Kidney glomerular epithelial cell (primary cell): ENCODE results near the gene CD7.

Experiments used
- DNase-seq: peaks from one replicate; lab custom pipeline; 2025; lab: John Stamatoyannopoulos, UW

CD7 gene

DNA sequence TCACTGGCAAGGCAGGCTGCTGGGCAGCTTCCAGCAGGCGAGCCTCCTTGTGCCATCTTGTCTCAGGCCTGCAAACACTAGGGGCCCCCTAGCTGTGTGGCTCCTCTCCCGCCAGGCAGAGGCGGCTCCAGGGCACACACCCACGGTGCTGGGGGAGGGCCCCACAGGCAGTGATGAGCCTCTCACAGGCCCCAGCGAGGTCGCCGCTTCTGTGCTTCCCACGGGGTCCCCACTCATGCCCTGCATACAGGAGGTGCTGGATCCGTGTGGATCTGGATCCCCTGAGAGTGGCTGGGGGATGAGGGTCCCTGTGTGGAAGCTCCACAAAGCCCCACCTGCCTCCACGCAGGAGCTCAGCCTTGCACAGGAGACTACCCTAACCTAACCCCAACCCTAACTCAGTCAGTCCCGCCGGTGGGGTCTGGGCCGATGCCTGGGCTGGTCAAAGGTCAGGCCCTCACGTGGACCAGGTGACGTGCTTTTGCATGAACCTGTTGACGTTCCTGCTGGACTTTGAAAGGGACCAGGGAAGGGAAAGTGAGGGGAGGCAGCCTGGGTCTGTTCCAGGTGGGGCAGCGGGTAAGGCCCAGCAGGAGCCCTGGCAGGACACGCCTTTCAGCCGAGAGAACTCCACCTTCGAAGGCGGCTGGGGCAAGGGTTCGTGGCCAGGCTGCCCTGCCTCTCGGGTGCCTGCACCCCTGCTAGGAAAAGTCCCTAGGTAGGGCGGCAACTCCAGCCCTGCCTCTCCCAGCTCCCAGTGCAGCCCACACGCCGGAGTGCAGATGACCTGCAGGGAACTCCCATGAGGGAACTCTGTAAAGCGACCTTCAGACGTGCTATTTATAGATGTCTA, 11.0 kb upstream of the CD7 start:
- no peak for DNase-seq

DNA sequence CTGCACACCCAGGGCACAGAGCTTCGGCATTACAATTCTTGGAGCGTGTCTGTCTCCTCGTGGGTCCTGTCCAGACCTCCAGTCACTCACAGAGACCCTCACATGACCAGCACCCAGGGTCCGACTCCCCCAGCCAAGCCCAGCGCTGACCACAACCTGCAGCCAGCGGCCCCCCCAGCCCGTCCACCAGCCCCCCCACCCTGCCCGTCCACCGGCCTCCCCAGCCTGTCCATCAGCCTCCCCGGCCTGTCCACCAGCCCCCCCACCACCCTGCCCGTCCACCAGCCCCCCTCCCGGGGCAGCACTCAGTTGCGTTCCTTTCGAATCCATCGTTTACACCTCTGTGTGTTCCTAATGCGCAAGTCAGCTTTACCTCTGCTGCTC, 10.3 kb upstream of the CD7 start:
- no peak for DNase-seq

DNA sequence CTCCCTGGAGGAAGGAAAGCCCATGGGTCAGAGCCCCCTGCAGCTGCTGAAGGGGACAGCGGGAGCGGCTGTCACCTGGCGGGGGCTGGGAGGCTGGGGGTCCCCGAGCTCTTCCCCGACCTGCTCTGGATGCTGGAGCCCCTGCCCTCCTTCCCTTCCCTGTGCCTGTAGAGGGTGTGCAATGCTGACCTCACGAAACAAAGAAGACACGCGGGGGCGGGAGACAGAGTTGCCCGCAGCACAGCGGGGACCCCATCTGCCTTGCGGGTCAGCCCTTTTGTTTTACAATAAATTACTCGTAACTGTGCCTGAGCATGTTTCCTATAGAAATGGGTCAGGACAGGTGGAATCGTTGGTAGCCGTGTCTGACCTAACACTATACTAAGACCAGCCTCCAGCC, 9.9 kb upstream of the CD7 start:
- DNase-seq = no peak

DNA sequence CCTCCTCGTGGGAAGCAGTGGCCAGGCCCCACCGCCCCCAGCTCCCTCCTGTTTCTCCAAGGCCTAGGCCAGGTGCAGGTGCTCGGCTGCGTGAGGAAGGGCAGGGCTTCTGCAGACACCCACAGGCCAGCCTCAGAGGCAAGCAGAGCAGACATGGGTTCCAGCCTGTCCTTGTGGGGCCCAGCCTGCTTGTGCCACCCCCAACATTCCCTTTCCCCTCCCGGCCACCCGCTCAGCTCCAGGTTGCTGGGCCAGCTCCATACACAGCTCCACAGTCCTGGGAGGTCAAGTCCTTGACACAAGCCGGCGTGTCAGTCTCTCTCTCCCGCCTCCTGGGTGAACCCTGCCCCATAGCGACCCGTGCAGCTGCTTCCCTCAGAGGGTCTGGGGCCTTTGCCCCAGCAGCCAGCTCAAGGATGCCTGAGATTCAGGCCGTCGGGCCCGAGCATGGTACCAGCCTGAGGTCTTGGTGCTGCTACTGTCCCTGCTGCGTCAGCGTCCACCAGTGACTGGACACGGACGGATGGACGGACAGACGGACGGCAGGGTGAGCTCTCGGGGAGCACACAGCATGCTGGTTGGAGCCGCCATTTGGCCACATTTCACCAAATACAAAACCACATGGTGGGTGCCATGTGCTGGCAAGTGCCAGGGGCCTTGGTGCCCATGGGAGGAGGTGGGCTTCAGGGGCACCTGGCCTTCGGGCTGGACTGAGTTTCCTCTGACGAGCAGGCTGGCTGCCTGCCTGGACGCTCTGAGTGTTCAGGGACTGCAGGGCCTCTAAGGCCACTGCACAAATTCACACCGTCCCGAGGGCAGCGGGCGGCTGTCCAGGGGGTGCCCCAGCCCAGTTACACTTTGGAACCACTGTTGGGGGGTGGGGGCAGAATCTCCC, 8.1 kb upstream of the CD7 start:
- DNase-seq = no peak

DNA sequence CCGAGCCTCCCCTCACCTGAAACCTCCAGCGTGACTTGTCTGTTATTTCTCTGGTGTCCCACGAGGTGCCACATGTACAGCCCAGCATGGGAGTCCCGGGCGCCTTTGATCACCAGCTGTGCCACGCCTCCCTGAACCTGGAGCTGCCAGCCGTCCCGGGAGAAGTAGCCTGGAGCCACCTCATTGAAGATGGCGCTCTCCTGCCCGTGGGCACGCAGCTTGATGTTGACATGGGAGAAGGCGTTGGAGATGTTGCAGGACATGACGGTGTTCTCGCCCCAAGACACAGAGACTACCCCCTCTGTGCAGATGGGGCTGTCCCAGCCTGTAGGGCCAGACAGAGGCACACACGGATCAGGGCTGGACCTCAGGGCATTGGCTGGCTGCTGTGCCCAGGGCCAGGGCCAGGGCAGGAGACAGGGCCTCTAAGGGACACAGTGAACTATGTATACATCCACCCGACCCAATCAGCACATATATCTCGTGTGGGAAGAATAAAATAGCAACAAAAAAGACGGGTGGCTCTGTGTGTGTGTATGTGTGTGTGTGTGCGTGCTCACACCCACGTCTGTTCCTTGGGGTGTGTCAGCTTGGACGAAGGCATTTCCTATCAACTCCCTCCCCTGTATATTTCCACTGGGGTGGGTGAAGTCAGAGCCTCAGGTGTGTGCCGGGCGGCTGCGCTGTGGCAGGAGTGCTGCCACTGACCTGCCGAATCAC, 7.3 kb upstream of the CD7 start:
- DNase-seq = no peak

DNA sequence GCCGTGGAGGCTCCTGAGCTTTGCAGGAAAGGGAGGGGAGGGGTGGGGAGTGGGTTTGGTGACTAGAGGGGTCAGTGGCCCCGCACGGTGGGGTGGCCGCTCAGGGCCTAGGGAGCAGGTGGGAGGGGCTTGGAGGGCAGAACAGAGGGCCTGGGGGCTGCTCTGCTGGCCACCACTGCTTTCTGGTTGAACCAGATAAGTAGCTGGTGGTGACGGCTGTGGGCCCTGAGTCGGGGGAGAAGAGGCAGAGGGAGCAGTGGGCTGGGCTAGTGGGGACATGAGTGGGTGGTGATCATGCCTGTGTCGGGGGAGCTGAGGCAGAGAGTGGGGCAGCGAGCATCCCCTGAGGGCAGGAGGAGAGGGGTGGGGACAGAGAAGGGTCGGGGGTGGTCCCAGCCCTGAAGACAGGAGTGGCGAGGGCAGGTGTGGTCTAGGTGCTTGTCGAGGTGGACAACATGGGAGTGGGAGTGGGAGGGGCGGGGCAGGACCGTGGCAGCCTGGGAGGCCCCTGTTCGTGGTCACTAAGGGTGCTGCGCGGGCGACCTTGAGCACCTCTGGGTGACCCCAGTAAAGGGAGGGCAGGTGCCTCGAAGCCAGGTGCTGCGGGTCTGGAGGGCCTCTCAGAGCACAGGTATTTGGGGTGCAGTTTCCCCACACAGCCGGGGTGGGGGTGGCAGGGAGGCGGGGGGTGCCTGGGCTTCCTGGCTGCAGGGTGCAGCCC, 6.3 kb upstream of the CD7 start:
- DNase-seq = no peak

DNA sequence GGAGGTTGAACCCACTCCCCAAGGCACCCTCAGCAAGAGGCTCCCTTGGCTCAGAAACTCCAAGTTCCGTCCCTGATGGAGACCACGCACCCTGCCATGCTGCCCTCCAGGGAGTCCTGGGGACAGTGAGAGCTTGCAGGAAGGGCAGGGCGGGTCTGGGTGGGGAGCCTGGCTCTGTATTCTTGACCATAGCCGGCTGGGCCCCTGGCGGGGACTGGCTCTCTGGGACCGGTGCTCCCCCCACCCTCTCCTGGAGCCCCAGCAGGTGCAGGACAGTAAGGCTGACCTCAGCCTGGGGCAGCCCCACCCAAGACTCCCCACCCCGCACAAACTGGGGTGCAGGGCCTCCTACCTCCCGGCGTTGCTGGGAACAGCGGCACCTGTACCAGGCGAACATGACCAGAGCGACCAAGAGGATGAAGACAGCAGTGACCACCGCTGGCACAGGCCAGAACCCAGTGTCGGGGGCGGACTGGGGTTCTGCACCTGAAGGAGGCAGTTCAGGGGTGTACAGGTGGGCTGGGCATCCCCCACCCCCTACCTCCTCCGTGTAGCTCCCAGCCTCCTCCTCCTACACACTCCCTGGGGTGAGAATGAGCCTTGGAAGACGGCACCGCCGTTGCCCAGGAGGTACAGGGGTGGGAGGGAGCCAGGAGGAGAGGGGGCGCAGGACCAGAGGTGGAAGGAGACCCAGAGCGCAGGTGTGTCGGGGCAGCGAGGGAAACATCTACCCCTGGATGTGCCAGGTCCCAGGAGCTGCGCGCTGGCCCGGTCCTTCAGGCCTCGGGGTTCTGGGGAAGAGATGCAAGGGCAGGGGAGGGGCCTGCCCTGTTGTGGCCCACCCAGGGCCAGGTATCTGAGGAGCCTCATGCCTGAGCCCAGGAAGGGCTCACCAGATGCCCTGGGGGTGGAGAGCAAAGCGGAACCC, 5.4 kb upstream of the CD7 start:
- DNase-seq = no peak

DNA sequence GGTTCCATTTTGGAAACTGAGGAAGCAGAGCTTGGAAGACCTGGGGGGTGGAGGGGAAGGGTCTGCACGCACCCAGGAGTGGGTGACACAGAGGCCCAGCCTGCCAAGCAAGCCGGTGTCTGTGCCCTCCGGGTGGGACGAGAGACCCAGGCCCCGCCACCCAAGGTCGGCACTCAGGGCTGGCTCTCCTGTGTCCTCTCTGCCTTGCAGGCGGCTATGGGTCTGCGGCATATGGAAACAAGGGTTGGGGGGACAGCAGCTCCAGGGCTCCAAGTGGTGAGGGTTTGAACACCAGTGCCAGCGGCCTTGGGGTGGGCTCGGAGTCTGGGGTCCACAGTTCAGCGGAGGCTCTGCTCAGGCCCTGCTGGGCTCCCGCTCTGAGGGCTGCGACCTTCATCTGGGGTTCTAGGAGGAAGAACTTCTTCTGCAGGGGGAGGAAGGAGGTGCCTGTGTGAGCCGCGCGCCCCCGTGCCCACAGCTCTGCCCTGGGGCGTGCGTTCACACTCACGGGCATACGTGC, 4.6 kb upstream of the CD7 start:
- DNase-seq = no peak

DNA sequence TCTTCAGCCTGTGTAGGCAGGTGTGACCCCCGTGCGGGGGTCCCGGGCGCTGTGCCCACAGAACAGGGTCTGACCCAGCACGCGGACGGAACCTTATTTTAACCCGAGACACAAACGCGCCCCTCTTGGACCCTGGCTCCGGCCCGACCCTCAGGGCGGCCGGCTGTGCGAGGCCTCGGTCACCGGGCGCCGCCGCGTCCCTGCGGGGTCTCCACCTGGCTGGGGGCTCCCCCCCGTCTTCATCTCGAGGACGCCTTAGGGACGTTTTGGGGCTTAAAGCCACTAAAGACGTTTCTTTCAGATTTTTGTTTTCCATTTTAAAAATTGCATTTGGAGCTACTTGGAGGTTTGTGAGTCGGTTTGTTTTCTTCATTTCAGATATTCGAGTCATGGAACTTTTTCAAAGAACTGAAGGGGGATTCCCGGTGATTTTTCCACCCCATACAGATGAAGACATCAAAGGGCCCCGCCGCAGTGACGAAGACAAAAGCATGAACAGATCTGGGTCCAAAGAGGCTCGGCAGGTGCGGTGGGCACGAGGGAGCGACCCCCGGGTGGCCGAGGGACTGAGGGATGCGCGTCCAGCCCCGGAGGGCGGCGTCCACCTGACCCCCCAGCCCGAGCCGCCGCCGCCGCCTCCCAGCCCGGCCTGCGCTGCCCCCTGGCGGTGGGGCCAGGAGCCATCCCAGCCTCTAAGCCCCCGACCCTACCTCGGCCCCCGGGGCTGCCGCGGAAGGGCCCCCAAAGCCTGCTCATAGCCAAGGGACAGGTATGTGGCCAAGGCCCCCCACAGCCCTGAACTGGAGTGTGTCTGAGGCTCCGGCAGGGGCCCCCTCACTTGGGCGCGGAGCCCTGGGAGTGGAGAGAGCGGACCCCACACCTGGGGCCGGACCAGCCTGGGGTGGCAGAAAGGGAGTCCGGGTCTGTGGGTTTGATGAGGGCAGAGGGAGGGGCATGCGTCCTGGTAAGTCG, 3.8 kb upstream of the CD7 start:
- no peak for DNase-seq

DNA sequence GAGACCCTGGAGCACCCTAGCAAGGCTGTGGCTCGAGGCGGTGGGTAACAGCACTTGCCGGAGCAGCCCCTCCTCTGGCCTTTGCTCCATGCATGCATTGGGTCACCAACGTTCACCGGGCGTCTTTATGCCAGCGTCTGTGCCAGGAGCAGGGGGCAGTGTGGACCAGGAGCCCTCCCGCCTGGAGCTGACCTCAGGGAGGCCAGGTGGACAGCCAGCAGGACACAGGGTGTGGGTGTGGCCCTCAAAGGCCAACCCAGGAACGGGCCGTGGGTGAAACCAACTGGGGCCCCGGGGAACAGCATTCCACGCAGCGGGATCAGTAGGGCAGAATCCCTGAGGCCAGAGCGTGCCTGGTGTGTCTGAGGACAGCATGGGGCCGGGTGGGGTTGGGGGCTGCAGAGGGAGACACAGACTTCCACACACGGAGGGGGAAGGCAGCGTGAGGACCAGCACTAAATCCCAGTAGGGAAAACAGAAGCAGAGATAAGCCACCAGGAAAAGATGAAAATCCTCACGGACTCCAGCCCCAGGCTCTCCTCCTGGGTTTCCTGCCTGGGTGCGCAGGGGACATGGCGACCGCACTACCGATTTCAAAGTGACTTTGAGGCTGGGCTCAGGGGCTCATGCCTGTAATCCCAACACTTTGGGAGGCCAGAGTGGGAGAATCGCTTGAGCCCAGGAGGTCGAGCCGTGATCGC, 2.9 kb upstream of the CD7 start:
- DNase-seq = no peak

DNA sequence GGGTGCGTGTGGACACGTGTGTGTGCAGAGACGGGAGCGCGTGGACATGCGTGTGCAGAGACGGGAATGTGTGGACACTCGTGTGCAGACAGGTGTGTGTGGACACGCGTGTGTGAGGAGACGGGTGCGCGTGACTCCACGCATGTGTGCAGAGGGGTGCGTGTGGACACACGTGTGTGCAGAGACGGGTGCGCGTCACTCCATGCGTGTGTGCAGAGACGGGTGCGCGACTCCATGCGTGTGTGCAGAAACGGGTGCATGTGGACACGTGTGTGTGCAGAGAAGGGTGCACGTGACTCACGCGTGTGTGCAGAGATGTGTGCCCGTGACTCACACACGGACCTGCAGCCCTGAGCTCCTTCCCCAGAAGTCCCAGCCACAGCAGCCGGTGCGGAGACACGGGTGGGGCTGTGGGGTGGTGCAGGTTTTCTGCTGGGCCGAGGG, 2.2 kb upstream of the CD7 start:
- DNase-seq = no peak

DNA sequence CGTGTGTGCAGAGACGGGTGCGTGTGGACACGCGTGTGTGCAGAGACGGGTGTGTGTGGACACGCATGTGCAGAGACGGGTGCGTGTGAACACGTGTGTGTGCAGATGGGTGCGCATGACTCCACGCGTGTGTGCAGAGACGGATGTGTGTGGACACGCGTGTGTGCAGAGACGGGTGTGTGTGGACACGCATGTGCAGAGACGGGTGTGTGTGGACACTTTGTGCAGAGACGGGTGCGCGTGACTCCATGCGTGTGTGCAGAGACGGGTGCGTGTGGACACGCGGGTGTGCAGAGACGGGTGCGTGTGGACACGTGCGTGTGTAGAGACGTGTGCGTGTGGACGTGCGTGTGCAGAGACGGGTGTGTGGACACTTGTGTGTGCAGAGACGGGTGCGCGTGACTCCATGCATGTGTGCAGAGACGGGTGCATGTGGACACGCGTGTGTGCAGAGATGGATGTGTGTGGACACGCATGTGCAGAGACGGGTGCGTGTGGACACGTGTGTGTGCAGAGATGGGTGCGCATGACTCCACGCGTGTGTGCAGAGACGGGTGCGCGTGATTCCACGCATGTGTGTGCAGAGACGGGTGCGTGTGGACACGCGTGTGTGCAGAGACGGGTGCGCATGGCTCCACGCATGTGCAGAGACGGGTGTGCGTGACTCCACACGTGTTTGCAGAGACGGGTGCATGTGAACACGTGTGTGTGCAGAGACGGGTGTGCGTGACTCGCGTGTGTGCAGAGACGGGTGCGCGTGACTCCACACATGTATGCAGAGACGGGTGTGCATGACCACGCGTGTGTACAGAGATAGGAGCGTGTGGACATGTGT, 1.6 kb upstream of the CD7 start:
- DNase-seq = no peak

DNA sequence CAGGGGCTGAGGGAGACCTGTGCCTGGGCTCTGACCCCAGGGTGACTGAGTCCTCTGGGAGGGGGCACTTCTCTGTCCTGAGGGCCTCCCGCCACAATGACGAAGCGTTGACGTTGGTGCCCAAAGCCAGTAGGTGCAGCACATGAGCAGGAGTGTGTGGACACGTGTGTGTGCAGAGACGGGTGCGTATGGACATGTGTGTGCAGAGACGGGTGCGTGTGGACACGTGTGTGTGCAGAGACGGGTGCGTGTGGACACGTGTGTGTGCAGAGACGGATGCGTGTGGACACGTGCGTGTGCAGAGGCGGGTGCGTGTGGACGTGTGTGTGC, 726 bp upstream of the CD7 start:
- DNase-seq = no peak

DNA sequence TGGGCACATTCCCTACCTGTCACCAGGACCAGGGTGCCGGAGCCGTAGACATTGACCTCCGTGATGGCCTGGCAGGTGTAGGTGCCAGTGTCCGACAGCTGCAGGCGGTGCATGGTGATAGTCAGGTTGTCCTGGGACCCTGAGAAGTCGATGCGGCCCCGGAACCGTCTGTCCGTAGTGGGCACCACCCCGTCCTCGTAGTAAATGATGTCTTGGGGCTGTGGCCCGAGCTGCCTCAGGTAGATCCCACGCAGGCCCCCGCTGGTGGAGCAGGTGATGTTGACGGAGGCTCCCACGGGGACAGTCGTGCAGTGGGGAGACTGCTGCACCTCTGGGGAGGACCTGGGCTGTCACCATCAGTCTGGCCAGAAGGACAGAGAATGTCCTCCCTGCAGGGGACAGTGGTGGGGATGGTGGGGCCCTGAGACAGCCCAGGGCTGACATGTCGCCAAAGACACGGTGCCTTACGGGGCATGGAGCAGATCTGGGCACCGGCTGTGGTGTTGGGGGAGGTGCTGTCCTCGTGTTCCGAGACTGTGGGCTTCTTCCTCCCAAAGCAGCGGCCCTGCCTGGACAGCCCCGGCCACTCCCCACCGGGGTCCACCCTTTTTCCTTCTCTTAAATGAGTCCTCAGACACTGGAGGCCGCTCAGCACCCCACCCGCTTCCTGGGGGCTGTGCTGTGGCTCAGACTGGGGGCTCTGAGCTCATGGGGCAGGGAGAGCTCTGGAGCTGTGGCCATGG, 586 bp downstream of the CD7 start:
- no peak for DNase-seq

DNA sequence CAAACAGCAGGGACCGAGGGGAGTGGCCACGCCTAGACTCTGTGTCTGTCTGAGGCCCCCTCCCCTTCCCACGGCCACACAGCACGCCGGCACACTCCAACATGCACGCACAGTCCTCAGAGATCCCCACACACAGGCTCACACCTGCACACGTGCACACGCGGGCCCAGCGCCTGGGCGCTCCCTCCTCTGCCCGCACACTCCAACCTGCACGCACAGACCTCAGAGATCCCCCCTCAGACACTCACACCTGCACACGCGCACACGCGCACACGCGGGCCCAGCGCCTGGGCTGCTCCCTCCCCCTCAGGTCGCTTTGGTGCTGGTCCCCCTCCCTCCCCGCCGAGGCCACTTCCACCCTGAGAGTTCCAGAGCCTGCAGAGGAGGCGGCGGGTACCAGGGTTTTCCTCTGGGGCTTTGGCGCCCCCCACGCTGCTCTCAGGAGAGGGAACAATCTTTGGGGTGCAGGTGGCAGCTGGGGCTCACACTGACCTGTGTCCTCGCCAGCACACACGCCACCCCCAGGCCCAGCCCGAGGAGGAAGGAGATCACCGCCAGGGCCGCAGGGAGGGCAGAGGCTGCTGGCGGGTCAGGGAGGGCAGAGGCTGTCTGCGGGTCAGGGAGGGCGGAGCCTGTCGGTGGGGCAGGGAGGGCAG, 1.6 kb downstream of the CD7 start:
- no peak for DNase-seq

DNA sequence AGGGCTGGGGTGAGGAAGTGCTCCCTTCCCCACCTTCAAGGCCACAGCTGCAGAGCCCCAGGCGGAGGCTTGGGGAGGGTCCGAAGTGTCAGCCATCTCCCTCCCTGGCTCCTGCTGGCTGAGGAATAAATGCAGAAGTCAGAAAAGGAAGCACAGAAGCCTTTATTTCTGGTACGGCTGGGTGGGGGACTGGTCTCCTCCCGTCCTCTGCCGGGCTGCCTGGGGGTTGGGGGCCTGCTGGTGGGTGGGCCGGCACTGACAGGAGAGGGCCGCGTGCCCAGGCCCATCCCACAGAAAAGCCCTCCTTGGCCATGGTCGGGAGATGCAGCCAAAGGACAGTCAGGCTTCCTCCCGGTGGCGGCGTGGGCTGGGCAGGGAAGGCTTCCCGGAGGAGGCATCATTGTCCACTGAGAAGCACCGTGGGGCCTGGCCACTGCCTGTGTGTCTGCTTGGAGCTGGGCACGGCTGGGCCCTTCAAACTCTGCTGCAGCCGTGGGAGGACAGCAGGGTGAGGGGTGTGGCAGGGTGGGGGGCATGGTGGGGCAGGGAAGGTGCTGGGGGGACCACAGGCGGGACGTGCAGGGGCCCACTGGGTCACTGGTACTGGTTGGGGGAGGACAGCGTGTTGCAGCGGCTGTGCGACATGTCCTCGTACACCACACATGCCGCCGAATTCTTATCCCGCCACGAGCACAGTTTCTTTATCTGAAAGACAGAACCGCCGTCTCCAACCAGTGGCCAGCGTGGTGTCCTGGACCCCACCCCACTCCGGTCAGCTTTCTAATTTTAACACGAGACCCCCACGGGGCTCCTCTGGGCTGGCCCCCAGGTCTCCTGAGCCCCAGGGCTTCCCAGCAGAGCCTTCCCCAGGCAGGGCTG, 2.4 kb downstream of the CD7 start:
- DNase-seq = no peak
